ENCODE results near the gene LAMA2.

DNA sequence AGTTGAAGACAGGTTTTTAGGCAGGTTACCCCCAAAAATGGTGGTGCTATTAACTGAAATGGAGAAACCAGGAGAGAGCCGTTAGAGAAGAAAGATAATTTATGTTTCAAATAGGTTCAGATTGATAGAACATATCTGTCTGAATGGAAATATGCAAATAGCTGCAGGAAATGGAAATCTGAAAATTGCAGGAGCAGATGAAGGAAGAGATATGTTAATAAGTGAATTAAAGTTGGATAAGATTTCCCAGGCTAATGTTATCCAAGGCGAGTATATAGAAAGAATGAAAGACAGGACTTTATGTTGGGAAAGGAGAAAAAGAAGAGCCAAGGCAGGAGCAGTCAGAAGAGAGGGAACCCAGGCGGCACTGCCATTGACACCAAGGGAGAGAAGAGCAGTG lies 461.4 kb downstream of the LAMA2 start:
- TF ChIP-seq BHLHE40 (IDR thresholded peaks at IDR 0.05; ENCODE audit: borderline replicate concordance) (no peak), ZNF384 (IDR thresholded peaks at IDR 0.05) (no peak), L3MBTL2 (conservative IDR thresholded peaks at IDR 0.05) (no peak)
